Stimulated activated CD8-positive, alpha-beta memory T cell treated with anti-CD3 and anti-CD28 coated beads, Interleukin-4, amount 100 ng/mL, for 48 hours (primary cell): ENCODE measurements around the gene ADAMTS4.

ENCODE experiments used
- DNase-seq: peaks from one replicate; pipeline ENCODE4 v3.0.0-alpha.2; 2020

Gene ADAMTS4

DNA sequence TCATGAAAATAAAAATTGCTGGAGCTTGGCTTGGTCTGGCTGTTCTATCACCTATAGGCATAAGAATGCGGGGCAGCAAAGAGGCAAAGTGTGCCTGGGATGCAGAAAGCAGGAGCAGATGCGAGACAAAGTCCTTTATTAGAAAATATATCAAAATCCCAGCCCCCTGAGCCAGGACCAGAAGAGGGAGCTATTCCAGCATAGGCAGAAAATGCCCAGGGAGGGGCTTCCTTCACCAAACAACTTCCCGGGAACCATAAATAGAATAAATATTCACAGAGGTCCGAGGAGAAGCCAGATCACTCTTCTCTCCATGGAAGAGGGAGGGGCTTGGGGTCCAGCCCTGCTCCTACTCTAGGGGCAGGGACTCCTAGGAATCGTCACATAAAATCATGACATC is 27.7 kb downstream of the ADAMTS4 start:
- no peak for DNase-seq

DNA sequence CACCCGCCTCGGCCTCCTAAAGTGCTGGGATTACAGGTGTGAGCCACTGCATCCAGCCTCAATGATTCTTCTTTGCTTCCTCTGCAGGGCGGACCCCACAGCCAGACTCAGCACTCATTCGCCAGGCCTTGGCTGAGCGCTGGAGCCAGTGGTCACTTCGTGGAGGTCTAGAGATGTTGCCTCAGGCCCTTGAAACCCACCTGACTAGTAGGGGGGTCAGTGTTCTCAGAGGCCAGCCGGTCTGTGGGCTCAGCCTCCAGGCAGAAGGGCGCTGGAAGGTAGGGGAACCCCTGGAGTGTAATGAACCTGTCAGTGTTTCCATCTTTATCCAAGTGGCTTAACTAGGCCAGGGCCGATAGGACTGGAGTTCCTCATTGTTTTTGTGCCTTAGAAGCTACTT is 29.9 kb downstream of the ADAMTS4 start:
- no peak for DNase-seq

DNA sequence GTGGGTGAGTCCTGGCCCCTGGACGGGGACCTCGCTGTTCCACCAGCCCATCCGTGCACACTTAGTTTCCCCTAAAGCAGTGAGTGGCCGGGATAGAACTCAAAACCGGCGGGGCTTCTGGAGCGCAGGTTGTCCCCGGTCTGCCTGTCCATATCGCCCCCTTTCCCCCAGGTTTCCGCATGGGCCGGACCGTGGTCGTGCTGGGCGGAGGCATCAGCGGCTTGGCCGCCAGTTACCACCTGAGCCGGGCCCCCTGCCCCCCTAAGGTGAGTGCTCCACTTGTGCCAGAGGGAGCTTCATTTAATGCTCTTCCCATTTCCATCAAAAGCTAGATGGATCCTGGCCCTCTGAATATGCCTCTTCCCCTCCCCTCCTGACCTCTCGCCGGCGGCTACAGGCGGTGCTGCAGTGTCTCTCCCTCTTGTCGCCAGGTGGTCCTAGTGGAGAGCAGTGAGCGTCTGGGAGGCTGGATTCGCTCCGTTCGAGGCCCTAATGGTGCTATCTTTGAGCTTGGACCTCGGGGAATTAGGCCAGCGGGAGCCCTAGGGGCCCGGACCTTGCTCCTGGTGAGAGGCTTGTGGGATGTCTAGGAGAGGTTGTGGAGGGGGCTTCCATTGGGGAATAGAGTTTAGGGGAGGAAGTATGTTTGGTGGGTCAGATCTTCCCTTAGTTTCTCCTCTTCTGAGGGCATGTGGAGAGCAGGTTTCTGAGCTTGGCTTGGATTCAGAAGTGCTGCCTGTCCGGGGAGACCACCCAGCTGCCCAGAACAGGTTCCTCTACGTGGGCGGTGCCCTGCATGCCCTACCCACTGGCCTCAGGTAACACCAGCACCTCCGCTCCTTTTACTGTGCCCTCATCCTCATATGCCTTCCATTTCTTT is 31.9 kb downstream of the ADAMTS4 start:
- no peak for DNase-seq

DNA sequence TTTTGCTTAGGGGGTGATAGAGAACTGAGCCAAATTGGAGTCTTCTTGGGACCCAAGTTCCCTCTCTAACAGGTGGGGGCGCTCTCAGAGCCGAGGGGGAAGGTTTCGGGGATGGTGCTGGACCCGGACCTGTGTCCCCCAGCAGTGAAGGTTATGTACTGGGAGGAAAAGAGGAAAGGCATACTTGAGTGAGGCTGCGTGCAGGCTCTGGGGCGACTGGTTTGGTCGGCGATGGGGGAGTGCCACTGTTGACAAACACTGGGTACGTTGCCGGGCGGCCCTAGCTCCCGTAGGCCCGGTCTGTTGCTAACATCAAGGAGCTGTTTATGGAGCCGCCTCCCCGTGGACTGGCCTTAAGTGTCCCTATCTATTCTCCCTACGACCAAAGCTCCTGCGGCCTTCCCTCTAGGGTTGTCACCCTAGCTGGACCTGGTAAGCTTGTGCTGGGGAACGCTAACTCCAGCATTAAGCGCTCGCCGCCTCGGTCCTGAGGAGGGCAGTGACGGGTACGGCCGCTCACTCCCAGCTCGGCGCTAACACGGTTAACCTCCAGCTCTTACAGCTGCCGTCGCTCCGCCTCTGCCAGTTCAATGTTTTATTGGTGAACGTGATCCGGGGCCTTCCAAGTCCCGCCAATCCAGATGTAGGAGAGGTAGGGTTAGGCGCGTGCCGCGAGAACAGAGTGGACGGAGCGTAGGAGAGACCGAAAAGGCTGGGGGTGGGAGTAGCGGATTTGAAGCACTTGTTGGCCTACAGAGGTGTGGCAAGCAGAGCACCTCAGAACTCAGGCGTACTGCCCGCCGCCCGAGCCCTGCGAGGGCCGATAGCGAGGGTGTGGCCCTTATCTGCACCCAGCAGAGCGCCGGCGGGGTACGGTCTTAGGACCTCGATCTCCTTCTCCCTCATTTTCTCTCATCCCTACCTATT is 32.8 kb downstream of the ADAMTS4 start, which contains the start of gene PPOX:
Gene PPOX (plus strand): TSS at position 685 of the 927 bp plus-strand sequence. CDS start 422 bp downstream, outside the sequence.
- DNase-seq: peak; percentile 93

DNA sequence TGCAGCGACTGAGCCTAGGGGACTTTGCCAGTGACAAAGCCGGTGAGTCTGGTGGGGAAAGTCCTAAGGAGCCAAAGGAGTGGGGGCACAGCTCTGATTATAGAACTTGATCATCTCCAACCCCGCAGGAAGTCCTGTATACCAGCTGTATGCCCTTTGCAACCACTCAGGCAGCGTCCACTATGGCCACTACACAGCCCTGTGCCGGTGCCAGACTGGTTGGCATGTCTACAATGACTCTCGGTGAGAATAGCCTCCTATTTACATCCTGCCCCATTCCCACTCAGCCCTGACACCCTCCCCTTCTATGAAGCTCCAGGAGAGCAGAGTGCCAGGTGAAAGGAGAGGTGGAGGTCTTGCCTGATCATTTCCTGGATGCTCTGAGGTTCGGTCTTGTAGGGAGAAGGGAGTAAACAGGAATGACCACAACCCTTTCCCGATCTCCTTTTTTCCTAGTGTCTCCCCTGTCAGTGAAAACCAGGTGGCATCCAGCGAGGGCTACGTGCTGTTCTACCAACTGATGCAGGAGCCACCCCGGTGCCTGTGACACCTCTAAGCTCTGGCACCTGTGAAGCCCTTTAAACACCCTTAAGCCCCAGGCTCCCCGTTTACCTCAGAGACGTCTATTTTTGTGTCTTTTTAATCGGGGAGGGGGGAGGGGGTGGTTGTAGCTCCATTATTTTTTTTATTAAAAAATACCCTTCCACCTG is 33.8 kb downstream of the ADAMTS4 start:
- no peak for DNase-seq

DNA sequence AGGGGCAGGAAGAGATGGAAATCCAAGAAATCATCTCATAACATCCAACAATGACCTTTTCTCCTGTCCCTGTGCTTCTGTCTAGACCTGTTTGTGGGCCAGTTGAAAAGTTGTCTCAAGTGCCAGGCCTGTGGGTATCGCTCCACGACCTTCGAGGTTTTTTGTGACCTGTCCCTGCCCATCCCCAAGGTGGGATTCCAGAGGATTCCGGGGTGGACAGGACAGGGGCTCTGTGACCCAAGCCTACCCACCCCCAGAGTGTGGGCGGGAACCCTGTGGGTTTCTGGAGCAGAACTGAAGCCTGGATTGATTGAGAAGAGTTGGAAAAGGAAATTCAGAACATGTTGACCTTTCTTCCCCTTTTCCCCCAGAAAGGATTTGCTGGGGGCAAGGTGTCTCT is 35.1 kb downstream of the ADAMTS4 start:
- no peak for DNase-seq

DNA sequence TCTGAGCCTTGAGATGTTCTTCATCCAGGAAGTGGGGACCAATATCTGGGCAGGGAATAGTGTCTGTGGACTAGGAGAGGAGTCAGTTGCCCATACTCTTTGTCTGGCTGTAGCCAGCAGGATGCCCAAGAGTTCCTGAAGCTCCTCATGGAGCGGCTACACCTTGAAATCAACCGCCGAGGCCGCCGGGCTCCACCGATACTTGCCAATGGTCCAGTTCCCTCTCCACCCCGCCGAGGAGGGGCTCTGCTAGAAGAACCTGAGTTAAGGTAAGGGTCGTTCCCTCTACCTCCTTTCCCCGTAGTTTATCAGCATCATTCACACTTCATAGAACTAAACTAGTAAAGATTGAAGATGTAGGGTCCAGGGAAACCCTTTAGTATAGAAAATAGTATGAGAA is 36.0 kb downstream of the ADAMTS4 start:
- DNase-seq: no peak

DNA sequence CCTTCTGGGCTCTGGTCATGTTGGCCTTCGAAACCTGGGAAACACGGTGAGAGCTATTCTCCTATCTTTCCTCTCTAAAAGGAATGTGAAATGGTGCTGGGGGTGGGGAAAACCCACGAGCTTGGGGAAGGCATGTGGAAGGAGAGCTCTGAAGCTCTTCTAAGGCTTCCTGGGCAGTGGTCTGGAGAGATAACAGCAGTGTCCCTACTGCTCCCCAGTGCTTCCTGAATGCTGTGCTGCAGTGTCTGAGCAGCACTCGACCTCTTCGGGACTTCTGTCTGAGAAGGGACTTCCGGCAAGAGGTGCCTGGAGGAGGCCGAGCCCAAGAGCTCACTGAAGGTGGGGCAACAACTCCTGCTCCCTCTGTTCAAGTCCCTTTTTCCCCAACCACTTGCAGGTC is 36.8 kb downstream of the ADAMTS4 start:
- no peak for DNase-seq

DNA sequence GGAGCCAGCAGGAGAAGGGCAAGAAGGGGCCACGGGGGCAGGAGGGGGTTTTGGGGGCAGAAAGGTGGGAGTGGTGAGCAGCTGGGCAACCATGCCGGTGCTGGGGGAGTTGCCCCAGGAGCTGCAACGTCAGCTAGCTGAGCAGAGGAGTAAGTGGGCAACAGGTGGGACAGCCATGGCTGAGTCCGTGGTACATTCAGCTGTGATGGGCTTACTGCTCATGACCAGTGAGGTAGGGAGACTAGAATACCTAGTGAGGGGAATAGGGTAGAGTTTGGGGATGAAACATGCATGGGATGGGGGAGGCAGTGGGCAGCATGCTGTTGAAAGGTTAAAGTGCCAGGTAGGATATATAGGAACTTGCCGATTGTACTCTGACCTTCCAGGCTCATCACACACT is 37.2 kb downstream of the ADAMTS4 start:
- no peak for DNase-seq

DNA sequence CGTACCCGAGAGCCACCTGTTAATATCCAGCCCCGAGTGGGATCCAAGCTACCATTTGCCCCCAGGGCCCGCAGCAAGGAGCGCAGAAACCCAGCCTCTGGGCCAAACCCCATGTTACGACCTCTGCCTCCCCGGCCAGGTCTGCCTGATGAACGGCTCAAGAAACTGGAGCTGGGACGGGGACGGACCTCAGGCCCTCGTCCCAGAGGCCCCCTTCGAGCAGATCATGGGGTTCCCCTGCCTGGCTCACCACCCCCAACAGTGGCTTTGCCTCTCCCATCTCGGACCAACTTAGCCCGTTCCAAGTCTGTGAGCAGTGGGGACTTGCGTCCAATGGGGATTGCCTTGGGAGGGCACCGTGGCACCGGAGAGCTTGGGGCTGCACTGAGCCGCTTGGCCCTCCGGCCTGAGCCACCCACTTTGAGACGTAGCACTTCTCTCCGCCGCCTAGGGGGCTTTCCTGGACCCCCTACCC is 38.1 kb downstream of the ADAMTS4 start:
- no peak for DNase-seq

DNA sequence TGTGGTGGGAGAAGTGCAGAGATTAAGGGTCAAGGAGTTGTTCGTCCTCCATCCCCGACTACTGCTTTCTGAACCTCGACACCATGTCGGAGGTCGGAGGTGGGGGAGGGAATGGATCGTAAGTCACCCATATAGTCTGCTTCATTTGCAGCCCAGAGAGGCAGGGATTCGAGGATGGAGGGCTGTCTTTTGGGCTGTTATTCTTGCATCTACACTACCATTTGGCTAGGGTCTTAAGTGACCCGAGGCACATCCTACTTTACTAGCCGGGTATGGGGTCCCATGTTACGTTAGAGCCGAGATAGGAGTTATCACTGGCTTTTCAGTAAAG is 39.0 kb downstream of the ADAMTS4 start:
- no peak for DNase-seq

DNA sequence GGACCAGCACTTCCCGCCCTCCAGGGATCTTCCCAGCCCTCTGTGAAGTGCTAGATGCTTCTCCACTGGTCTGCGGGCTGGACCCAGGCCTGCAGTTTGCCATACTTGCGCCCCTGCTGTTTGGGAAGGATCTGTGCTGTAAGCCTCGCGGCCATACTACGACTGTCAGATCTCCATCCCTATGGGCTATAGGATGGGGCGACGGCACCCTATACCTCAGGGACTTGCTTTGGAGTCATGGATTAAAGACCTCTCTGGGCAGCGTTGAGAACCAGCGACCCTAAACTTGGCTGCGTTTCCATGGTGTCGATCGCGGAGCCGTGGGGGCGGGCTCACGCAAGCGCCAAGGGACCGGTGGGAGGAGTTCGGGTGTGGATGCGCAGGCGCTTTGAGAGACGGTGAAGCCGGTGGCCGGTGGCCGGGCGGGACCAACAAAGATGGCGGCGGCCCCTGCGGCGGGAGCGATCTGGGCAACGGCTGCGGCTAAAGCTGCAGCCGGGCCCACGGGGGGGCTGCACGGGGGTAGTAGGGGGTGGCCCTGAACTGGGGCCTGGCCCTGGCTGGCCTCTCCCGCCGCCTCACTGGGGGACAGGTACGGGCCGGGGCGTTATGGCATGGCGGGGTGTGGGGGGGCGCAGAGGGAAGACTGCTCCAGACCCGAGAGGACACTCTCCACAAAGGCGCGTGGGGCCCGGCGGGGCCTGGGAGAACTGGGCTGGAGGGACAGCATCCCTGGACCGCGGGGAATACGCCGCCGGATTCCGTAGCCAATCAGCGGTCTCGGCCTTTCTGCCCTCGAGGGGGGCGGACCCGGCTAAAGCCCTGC is 39.6 kb downstream of the ADAMTS4 start, which contains the start of gene USP21:
Gene USP21 (plus strand): TSS at position 414 of the 826 bp plus-strand sequence. CDS start 1,141 bp downstream, outside the sequence.
- DNase-seq: peak; percentile 95

DNA sequence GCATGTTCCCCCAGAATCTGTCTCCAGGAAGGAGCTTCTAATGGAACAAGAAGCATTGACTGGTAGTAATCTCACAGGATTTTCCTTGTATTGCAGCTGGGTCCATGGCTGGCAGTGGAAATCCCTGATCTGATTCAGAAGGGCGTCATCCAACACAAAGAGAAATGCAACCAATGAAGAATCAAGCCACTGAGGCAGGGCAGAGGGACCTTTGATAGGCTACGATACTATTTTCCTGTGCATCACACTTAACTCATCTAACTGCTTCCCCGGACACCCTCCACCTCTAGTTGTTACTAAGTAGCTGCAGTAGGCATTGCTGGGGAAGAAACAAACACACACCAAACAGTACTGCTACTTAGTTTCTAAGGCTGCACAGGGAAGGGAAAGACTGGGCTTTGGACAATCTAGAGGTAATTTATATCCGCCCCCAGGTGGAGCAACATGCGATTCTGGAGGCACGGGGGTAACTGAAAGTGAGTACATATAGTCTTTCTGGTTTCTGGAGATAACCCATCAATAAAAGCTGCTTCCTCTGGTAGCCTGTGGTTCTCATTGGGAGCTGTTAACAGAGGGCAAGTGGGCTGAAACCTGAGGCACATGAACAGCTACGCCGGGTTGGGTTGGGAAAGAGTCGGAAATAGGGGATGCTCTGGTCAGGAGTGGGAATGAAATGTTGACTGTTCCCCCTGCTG is 40.4 kb downstream of the ADAMTS4 start:
- no peak for DNase-seq

DNA sequence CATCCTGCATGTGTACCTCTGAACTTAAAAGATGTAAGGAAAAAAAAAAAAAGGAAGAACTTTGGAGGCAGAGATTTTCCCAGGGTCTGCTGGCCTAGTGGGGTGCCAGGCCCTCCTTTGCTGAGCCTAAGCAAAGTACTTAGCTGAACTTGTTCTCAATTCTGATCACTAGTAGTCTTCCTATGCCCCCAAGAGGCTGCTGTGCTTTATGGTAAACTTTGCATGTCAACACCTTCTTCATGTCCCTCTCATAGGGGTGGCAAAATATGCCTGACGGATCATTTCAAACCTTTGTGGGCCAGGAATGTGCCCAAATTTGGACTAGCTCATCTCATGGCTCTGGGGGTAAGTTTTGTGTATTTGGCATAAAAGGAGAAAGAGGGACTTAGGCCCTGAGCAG is 41.0 kb downstream of the ADAMTS4 start:
- no peak for DNase-seq

DNA sequence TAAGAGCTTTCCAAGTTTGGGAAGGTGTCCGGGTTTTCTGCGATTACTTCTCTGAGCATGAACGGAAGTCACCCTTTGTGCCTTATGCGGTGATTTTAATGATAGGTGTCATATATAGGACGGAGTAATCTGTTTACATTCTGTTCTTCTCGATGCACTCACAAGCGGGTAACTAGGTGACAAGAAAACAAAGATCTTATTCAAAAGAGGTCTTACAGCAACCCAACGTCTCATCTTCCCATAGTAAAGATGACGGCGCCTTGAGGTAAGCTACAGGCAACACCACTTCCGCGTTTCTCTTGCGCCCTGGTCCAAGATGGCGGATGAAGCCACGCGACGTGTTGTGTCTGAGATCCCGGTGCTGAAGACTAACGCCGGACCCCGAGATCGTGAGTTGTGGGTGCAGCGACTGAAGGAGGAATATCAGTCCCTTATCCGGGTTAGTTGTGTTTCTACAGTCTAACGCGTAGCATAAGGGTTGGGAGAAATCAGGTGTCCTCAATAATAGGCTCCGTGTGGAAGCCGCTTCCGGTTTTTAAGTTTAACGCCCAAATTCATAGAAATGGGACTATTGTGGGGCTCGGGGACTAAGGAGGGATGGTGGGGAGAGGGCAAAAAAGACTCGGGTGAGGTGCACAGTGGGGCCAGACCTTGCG is 45.0 kb downstream of the ADAMTS4 start, which contains the start of gene UFC1:
Gene UFC1 (plus strand): TSS at position 297 of the 656 bp plus-strand sequence. CDS start 20 bp downstream, at position 317.
- DNase-seq: peak; percentile 84

DNA sequence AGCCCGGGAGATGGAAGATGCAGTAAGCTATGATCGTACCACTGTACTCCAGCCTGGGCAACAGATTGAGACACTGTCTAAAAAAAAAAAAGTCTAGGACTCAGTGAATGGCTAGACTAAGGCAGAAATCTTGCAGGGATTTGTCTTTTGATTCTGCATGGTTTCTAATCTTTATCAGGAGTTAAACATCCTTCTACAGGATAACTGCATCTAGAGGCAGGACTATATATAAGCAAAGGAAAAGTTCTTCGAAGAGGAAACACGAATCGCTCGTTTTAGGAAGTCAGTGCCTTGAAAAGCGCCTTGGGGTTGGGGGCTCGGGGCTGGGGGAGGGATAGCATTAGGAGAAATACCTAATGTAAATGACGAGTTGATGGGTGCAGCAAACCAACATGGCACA is 45.7 kb downstream of the ADAMTS4 start:
- no peak for DNase-seq

DNA sequence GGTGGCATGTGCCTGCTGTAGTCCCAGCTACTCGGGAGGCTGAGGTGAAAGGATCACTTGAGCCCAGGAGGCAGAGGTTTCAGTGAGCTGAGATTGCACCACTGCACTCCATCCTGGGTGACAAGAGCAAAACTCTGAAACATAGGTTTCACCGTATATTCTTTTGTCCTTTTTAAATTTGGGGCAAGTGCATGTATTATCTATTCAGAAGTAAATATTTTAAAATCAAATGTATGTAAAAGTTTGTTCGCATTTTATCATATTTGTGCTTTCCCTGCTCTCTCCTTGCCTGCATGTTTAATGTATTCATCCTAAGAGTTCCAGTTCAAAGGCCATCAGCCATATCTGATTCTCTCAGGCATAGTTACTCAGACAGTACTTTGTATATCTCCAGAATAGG is 53.0 kb downstream of the ADAMTS4 start:
- DNase-seq: no peak

DNA sequence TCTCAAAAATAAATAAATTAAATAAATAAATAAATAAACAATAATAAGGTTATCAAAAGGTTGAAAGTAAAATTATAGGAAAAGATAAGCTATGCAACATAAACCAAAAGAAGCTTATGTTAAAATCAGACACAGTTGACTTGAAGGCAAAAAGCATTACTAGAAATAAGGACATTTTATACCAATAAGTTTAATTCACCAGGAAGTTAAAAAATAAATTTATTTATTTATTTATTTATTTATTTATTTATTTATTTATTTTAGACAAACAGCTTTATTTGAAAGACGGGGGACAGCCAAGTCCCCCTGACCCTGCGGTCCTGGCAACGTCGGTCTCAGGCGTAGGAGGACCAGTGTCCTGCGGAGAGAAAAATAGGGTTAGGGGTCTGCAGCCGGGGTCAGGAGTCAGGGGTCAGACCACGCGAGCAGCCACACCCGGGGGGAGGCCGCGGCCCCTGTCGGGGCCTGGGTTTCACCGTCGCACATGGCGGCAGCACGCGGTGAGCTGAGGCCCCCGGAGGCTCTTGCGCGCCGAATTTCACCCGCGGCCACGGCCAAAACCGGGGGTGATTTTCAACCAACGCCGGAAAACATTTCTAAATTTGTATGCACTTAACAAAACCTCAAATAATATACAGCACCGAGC is 58.0 kb downstream of the ADAMTS4 start:
- DNase-seq: no peak

DNA sequence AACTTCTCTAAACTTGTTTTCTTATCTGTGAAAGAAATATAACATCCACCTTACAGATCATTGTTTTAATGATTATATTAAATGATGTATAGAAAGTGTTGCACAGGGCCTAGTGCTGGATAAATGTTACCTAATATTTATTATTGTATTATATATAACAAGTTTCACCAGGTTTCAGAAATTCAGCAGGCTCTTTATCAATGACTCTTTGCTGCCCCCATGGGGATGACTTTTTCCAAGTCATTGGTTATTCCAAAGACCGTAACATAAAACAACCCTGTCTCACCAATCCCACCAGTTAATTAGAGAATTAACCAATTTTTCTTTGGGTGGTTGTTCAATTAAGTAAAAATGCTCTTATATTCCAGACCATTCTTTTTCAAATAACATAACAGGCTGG is 59.1 kb downstream of the ADAMTS4 start:
- DNase-seq: peak; percentile 51

DNA sequence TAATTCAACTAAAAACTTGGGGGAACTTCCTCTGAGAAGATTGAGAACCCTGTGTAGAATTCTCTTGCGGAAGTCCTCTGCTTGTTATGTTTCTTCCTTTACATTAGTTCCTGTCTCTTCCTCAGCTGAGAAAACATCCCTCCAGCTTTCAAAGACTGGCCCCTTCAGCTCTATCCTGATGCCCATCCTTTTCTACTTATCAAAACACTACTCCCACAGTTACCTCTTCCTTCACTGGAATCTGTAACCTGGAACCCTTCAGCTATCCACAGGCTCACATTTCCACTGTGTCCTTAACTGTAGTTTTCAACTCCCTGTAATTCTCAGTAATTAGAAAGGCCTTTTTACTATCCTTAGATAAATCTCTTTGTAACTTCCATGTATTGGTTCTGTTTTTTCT is 60.4 kb downstream of the ADAMTS4 start:
- no peak for DNase-seq
